Peyer's patch (tissue), 4 donors: ENCODE results near the gene SLC39A11. TPM values are rescaled to one million over a fixed set of nuclear protein-coding genes. Genes with fewer than 3 reads are reported as not detected.

ENCODE experiments used
- DNase-seq, 3 donors: peaks; one replicate each; pipeline ENCODE4 v3.0.0-alpha.2; 2017 to 2019
- H3K27ac ChIP-seq, 4 donors: fragments of 200-600 bp; sonication (generic); one replicate each; pipeline ENCODE4 v1.5.1; 2016 to 2019
- H3K27me3 ChIP-seq, 2 donors: fragments of 200-600 bp; sonication (generic); one replicate each; pipeline ENCODE4 v1.5.1; 2019
- H3K36me3 ChIP-seq, 3 donors: fragments of 200-600 bp; sonication (generic); one replicate each; pipeline ENCODE4 v1.5.1; 2016 to 2019
- H3K4me1 ChIP-seq, 4 donors: fragments of 200-600 bp; sonication (generic); one replicate each; pipeline ENCODE4 v1.5.1; 2016 to 2019
- H3K4me3 ChIP-seq, 4 donors: fragments of 200-600 bp; sonication (generic); 1 replicate in 3 of 4; 2 replicates in 1 of 4; pipeline ENCODE4 v1.5.1; 2016 to 2019; ENCODE audit warnings: mild to moderate bottlenecking in 1 of 4
- H3K9me3 ChIP-seq, 4 donors: fragments of 200-600 bp; sonication (generic); one replicate each; pipeline ENCODE4 v1.5.1; 2016 to 2019; ENCODE audit warnings: mild to moderate bottlenecking in 1 of 4
- POLR2A ChIP-seq, 2 donors: fragments of 450-650 bp; IDR thresholded peaks; one replicate each; pipeline ENCODE4 v1.5.1; 2017; ENCODE audit warnings: antibody characterized with exemption in 2 of 2, mild to moderate bottlenecking in 2 of 2, moderate library complexity in 2 of 2
- total RNA-seq, 4 donors: library from RNA; depleted of rRNA; stranded (reverse); fragments of >200 nt; gene quantifications; one replicate each; pipeline ENCODE4 v1.1.0, GENCODE V29; 2016
- TF ChIP-seq, protein P1 (sequence below), 6 experiments: fragments of 450-650 bp in 4 of 6; fragments of 200-600 bp in 2 of 6; sonication (generic) in 1 of 6; IDR thresholded peaks; one replicate each; pipeline ENCODE4 v1.5.1; 2017 to 2019; ENCODE audit warnings: antibody characterized with exemption in 6 of 6, mild to moderate bottlenecking in 3 of 6, moderate library complexity in 1 of 6

The SLC39A11 gene
- total RNA-seq, 4 donors from 2014 or later, result 39.9 to 91.6 (median 45.7) TPM

DNA sequence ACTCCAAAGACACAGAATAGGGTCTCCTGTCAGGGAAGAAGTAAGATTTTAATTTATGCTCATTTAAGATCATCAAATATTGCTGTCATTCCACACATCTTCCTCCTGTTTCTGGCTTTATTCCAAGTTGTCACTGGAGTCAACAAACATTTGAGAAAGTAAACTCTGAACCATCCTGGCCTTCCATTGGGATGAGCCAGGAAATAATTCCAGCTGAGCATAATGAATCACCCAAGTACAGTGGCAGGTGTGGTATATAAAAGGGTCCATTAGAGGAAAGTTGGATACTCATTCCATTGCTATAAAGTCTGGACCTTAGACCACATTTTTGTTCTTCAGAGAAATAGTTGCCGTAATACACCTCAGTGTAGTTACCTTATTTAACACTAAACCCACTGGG lies 246.1 kb downstream of the SLC39A11 start:
- no peak for TF ChIP-seq POLR2A (IDR thresholded peaks at IDR 0.05)
- TF ChIP-seq, protein P1, sequence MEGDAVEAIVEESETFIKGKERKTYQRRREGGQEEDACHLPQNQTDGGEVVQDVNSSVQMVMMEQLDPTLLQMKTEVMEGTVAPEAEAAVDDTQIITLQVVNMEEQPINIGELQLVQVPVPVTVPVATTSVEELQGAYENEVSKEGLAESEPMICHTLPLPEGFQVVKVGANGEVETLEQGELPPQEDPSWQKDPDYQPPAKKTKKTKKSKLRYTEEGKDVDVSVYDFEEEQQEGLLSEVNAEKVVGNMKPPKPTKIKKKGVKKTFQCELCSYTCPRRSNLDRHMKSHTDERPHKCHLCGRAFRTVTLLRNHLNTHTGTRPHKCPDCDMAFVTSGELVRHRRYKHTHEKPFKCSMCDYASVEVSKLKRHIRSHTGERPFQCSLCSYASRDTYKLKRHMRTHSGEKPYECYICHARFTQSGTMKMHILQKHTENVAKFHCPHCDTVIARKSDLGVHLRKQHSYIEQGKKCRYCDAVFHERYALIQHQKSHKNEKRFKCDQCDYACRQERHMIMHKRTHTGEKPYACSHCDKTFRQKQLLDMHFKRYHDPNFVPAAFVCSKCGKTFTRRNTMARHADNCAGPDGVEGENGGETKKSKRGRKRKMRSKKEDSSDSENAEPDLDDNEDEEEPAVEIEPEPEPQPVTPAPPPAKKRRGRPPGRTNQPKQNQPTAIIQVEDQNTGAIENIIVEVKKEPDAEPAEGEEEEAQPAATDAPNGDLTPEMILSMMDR (IDR thresholded peaks at IDR 0.05), result no peak
- H3K36me3 ChIP-seq, result no peaks in the 10 kb centered on the region
- H3K27ac ChIP-seq, result no peak overlapping the region
- no peak for DNase-seq
- H3K4me3 ChIP-seq, result no peak overlapping the region
- no peaks in the 10 kb centered on the region for H3K27me3 ChIP-seq
- peaks cover 0 to 5% (median 0%) of the 10 kb centered on the region in 4 donors for H3K4me1 ChIP-seq
- no peaks in the 10 kb centered on the region for H3K9me3 ChIP-seq

- no peak for TF ChIP-seq POLR2A (IDR thresholded peaks at IDR 0.05)
- TF ChIP-seq, protein P1 (IDR thresholded peaks at IDR 0.05), result no peak
- DNase-seq, result no peak
- H3K4me3 ChIP-seq, result no peak overlapping the region
- H3K36me3 ChIP-seq, result no peaks in the 10 kb centered on the region
- H3K9me3 ChIP-seq, result peaks cover 0 to 6% (median 0%) of the 10 kb centered on the region in 4 donors
- no peak overlapping the region for H3K27ac ChIP-seq
- peaks cover 0 to 5% (median 0%) of the 10 kb centered on the region in 4 donors for H3K4me1 ChIP-seq
- no peaks in the 10 kb centered on the region for H3K27me3 ChIP-seq
These were observed 248.9 kb downstream of the SLC39A11 start for GRCh38 chr17:72843591-72843990.

- no peaks in the 10 kb centered on the region for H3K36me3 ChIP-seq
- H3K9me3 ChIP-seq, result peaks cover 0 to 6% (median 0%) of the 10 kb centered on the region in 4 donors
- peaks cover 0 to 5% (median 0%) of the 10 kb centered on the region in 4 donors for H3K4me1 ChIP-seq
- no peak overlapping the region for H3K27ac ChIP-seq
- no peak for TF ChIP-seq POLR2A (IDR thresholded peaks at IDR 0.05)
- TF ChIP-seq, protein P1 (IDR thresholded peaks at IDR 0.05), result no peak
- no peak for DNase-seq
- no peak overlapping the region for H3K4me3 ChIP-seq
- H3K27me3 ChIP-seq, result no peaks in the 10 kb centered on the region
These were observed 252.5 kb downstream of the SLC39A11 start for GRCh38 chr17:72840019-72840418.

DNA sequence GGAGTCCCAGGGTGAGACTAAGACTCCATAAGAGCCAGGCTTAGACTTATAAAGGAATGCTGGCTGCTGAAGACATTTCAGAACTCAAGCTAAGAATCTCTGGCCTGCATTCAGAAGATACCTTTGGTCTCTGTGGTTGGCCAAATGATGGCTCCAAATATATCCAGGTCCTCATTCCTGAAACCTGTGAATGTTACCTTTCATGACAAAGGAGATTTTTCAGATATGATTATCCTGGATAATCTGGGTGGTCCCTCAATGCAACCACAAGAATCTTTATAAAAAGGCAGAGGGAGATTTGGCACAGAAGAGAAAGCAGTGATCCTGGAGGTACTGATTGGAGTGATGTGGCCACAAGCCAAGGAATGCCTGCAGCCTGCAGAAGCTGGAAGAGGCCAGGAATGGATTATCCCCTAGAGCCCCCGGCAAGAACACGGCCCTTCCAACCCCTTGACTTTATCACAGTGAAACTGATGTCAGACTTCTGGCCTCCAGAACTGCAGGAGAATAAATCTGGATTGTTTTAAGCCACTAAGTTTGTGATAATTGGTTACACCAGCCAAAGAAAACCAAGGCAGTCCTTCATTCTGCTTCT lies 253.3 kb downstream of the SLC39A11 start:
- Histone ChIP-seq H3K27ac (no peak overlapping the region), H3K36me3 (no peaks in the 10 kb centered on the region), H3K4me1 (peaks cover 0 to 5% (median 0%) of the 10 kb centered on the region in 4 donors), H3K27me3 (no peaks in the 10 kb centered on the region), H3K9me3 (peaks cover 0 to 6% (median 0%) of the 10 kb centered on the region in 4 donors), H3K4me3 (no peak overlapping the region)
- TF ChIP-seq POLR2A (IDR thresholded peaks at IDR 0.05), result no peak
- TF ChIP-seq, protein P1 (IDR thresholded peaks at IDR 0.05), result no peak
- no peak for DNase-seq

GRCh38 chr17:72838581-72838980 lies 253.9 kb downstream of the SLC39A11 start:
- DNase-seq, result no peak
- peaks cover 0 to 5% (median 0%) of the 10 kb centered on the region in 4 donors for H3K4me1 ChIP-seq
- no peak overlapping the region for H3K27ac ChIP-seq
- no peaks in the 10 kb centered on the region for H3K27me3 ChIP-seq
- TF ChIP-seq, protein P1 (IDR thresholded peaks at IDR 0.05), result no peak
- TF ChIP-seq POLR2A (IDR thresholded peaks at IDR 0.05), result no peak
- no peaks in the 10 kb centered on the region for H3K36me3 ChIP-seq
- H3K9me3 ChIP-seq, result peaks cover 0 to 6% (median 0%) of the 10 kb centered on the region in 4 donors
- H3K4me3 ChIP-seq, result no peak overlapping the region
